ENCODE results near the gene CCDC152.
"Not testable (repeated sequence)": the region's sequence is repeated elsewhere in the genome, so short reads cannot be mapped to it uniquely, and the experiment has no call there.

- not testable (repeated sequence) for TF ChIP-seq CTCF, POLR2AphosphoS5, POLR2A (IDR thresholded peaks at IDR 0.05)
Observed at GRCh38 chr5:42844408-42844807, 87.8 kb downstream of the CCDC152 start.
